Measurements from ENCODE around the gene LCN9. TPM values are rescaled to one million over a fixed set of nuclear protein-coding genes. Genes with fewer than 3 reads are reported as not detected.

LCN9 gene
- total and polyA plus RNA-seq, 2 donors from 2014 or later, result not detected

GRCh38 chr9:135697226-135697625 lies 34.1 kb downstream of the LCN9 start:
- no peak for DNase-seq
- H3K36me3 ChIP-seq (ENCODE audit: control insufficient read depth in 2 of 3, insufficient read depth in 3 of 3, low read length in 3 of 3), result no peaks in the 10 kb centered on the region

GRCh38 chr9:135698236-135698635 lies 35.1 kb downstream of the LCN9 start:
- DNase-seq (no peak), FAIRE-seq (no peak)
- TF ChIP-seq CTCF (IDR thresholded peaks at IDR 0.05; ENCODE audit: borderline replicate concordance, extremely low read depth, insufficient read depth), result no peak

More at GRCh38 chr9:135697226-135697625, 34.1 kb downstream of the LCN9 start:
- Histone ChIP-seq H3K9me3 (ENCODE audit: control insufficient read depth in 2 of 3, insufficient read depth in 1 of 3, low read length in 3 of 3) (no peaks in the 10 kb centered on the region), H3K4me1 (ENCODE audit: control insufficient read depth in 2 of 3, insufficient read depth in 2 of 3, low read depth in 1 of 3, low read length in 3 of 3) (no peaks in the 10 kb centered on the region), H3K4me3 (ENCODE audit: low read length in 3 of 3) (no peak overlapping the region), H3K27ac (ENCODE audit: low read depth in 2 of 2, low read length in 2 of 2) (no peak overlapping the region), H3K27me3 (ENCODE audit: control insufficient read depth, insufficient read depth, low read length) (no peaks in the 10 kb centered on the region), H3K9ac (ENCODE audit: low read length in 3 of 3) (no peak overlapping the region)
- TF ChIP-seq CTCF (IDR thresholded peaks at IDR 0.05; ENCODE audit: borderline replicate concordance, extremely low read depth, insufficient read depth), result no peak
- no peak for FAIRE-seq
- intact Hi-C loops (cut with DNase I), result no loop called here

GRCh38 chr9:135698767-135699166 lies 35.7 kb downstream of the LCN9 start:
- FAIRE-seq (no peak), DNase-seq (no peak)
- H3K4me3 ChIP-seq (ENCODE audit: low read length in 3 of 3), result no peak overlapping the region
- TF ChIP-seq CTCF (IDR thresholded peaks at IDR 0.05; ENCODE audit: borderline replicate concordance, extremely low read depth, insufficient read depth), result no peak
- no peaks in the 10 kb centered on the region for H3K4me1 ChIP-seq (ENCODE audit: control insufficient read depth in 2 of 3, insufficient read depth in 2 of 3, low read depth in 1 of 3, low read length in 3 of 3)
- H3K27ac ChIP-seq (ENCODE audit: low read depth in 2 of 2, low read length in 2 of 2), result no peak overlapping the region
- H3K9ac ChIP-seq (ENCODE audit: low read length in 3 of 3), result no peak overlapping the region
- no peaks in the 10 kb centered on the region for H3K36me3 ChIP-seq (ENCODE audit: control insufficient read depth in 2 of 3, insufficient read depth in 3 of 3, low read length in 3 of 3)
- intact Hi-C loops (cut with DNase I), result no loop called here
- H3K27me3 ChIP-seq (ENCODE audit: control insufficient read depth, insufficient read depth, low read length), result peaks cover 2% of the 10 kb centered on the region
- H3K9me3 ChIP-seq (ENCODE audit: control insufficient read depth in 2 of 3, insufficient read depth in 1 of 3, low read length in 3 of 3), result no peaks in the 10 kb centered on the region

More at GRCh38 chr9:135698236-135698635, 35.1 kb downstream of the LCN9 start:
- no peaks in the 10 kb centered on the region for H3K9me3 ChIP-seq (ENCODE audit: control insufficient read depth in 2 of 3, insufficient read depth in 1 of 3, low read length in 3 of 3)
- H3K4me3 ChIP-seq (ENCODE audit: low read length in 3 of 3), result no peak overlapping the region
- intact Hi-C loops (cut with DNase I), result no loop called here
- no peak overlapping the region for H3K9ac ChIP-seq (ENCODE audit: low read length in 3 of 3)
- H3K4me1 ChIP-seq (ENCODE audit: control insufficient read depth in 2 of 3, insufficient read depth in 2 of 3, low read depth in 1 of 3, low read length in 3 of 3), result no peaks in the 10 kb centered on the region
- H3K27me3 ChIP-seq (ENCODE audit: control insufficient read depth, insufficient read depth, low read length), result peaks cover 2% of the 10 kb centered on the region
- H3K36me3 ChIP-seq (ENCODE audit: control insufficient read depth in 2 of 3, insufficient read depth in 3 of 3, low read length in 3 of 3), result no peaks in the 10 kb centered on the region
- no peak overlapping the region for H3K27ac ChIP-seq (ENCODE audit: low read depth in 2 of 2, low read length in 2 of 2)

GRCh38 chr9:135699440-135699839 lies 36.3 kb downstream of the LCN9 start, which contains the start of gene SOHLH1:
Gene SOHLH1 (minus strand): TSS chr9:135699481. CDS start chr9:135699467, 14 bp downstream.
- FAIRE-seq, result no peak
- H3K9ac ChIP-seq (ENCODE audit: low read length in 3 of 3), result no peak within 1 kb of the TSS
- H3K36me3 ChIP-seq (ENCODE audit: control insufficient read depth in 2 of 3, insufficient read depth in 3 of 3, low read length in 3 of 3), result no peaks in the 10 kb centered on the region
- H3K4me3 ChIP-seq (ENCODE audit: low read length in 3 of 3), result no peak within 1 kb of the TSS
- no peaks in the 10 kb centered on the region for H3K4me1 ChIP-seq (ENCODE audit: control insufficient read depth in 2 of 3, insufficient read depth in 2 of 3, low read depth in 1 of 3, low read length in 3 of 3)
- H3K9me3 ChIP-seq (ENCODE audit: control insufficient read depth in 2 of 3, insufficient read depth in 1 of 3, low read length in 3 of 3), result no peaks in the 10 kb centered on the region
- H3K27ac ChIP-seq (ENCODE audit: low read depth in 2 of 2, low read length in 2 of 2), result no peak within 1 kb of the TSS
- H3K27me3 ChIP-seq (ENCODE audit: control insufficient read depth, insufficient read depth, low read length), result peaks cover 2% of the 10 kb centered on the region
- intact Hi-C loops (cut with DNase I), result no loop called here
- TF ChIP-seq CTCF (IDR thresholded peaks at IDR 0.05; ENCODE audit: borderline replicate concordance, extremely low read depth, insufficient read depth), result no peak
- no peak for DNase-seq
